ENCODE measurements around the gene WNK2.

GRCh38 chr9:93188426-93189368, 4.8 kb downstream of the WNK2 start:
- TF ChIP-seq CTCF (IDR thresholded peaks at IDR 0.05) (no peak), POLR2A (IDR thresholded peaks at IDR 0.05) (no peak)
